GM23338 (cell line): ENCODE results near the gene PIK3IP1. TPM values are rescaled to one million over a fixed set of nuclear protein-coding genes. Genes with fewer than 3 reads are reported as not detected.

ENCODE experiments used
- ATAC-seq: fragments of 200-7000 bp; cut with Tn5 transposase; 3 replicates; pipeline ENCODE4 v1.9.1; 2020
- DNase-seq: peaks from one replicate; pipeline ENCODE4 v3.0.0-alpha.2; 2015; ENCODE audit warnings: low spot score
- H2AFZ ChIP-seq: fragments of 200-600 bp; sonication (generic); 2 replicates; pipeline ENCODE4 v1.8.0; 2016; ENCODE audit warnings: antibody characterized with exemption, mild to moderate bottlenecking, moderate library complexity
- H3F3A ChIP-seq: fragments of 200-600 bp; sonication (generic); replicated peaks from 2 replicates; pipeline ENCODE4 v1.8.0; 2017; ENCODE audit warnings: antibody characterized with exemption, mixed run types, low read depth
- H3K27ac ChIP-seq: fragments of 200-600 bp; sonication (generic); 2 replicates; pipeline ENCODE4 v1.6.1; 2016; ENCODE audit warnings: low read depth
- H3K27me3 ChIP-seq: fragments of 200-600 bp; sonication (generic); 2 replicates; pipeline ENCODE4 v1.8.0; 2016; ENCODE audit warnings: mild to moderate bottlenecking, mixed run types, moderate library complexity; ENCODE audit not compliant: insufficient read depth
- H3K36me3 ChIP-seq: fragments of 200-600 bp; sonication (generic); 2 replicates; pipeline ENCODE4 v1.8.0; 2016; ENCODE audit warnings: mild to moderate bottlenecking; ENCODE audit not compliant: insufficient read depth
- H3K4me1 ChIP-seq: fragments of 200-600 bp; sonication (generic); 2 replicates; pipeline ENCODE4 v1.8.0; 2016; ENCODE audit warnings: mild to moderate bottlenecking, moderate library complexity; ENCODE audit not compliant: insufficient read depth
- H3K4me2 ChIP-seq: fragments of 200-600 bp; sonication (generic); 2 replicates; pipeline ENCODE4 v1.7.1; 2017; ENCODE audit warnings: mixed run types
- H3K4me3 ChIP-seq: fragments of 200-600 bp; sonication (generic); 2 replicates; pipeline ENCODE4 v1.6.1; 2016; ENCODE audit warnings: mixed run types
- H3K79me2 ChIP-seq: fragments of 200-600 bp; sonication (generic); replicated peaks from 2 replicates; pipeline ENCODE4 v1.8.0; 2017; ENCODE audit warnings: mild to moderate bottlenecking; ENCODE audit not compliant: insufficient read depth
- H3K9me2 ChIP-seq: fragments of 200-600 bp; sonication (generic); 2 replicates; pipeline ENCODE4 v1.8.0; 2017; ENCODE audit not compliant: insufficient read depth
- H4K20me1 ChIP-seq: fragments of 200-600 bp; sonication (generic); replicated peaks from 2 replicates; pipeline ENCODE4 v1.8.0; 2017; ENCODE audit warnings: mild to moderate bottlenecking; ENCODE audit not compliant: insufficient read depth
- H3K27ac Mint-ChIP-seq: 2 replicates; pipeline ENCODE4 v1.8.0; 2020; ENCODE audit warnings: inconsistent platforms, mild to moderate bottlenecking, moderate library complexity, mixed read lengths
- H3K27me3 Mint-ChIP-seq: 3 replicates; pipeline ENCODE4 v1.8.0; 2022; ENCODE audit warnings: low read depth, mild to moderate bottlenecking, moderate library complexity, mixed read lengths, inconsistent platforms; ENCODE audit not compliant: insufficient read depth, poor library complexity
- H3K36me3 Mint-ChIP-seq: 3 replicates; pipeline ENCODE4 v1.8.0; 2021; ENCODE audit warnings: low read depth, mild to moderate bottlenecking, inconsistent platforms, moderate library complexity, mixed read lengths
- H3K4me1 Mint-ChIP-seq: 3 replicates; pipeline ENCODE4 v1.8.0; 2020; ENCODE audit warnings: mild to moderate bottlenecking, inconsistent platforms, mixed read lengths
- H3K4me3 Mint-ChIP-seq: 3 replicates; pipeline ENCODE4 v1.8.0; 2021; ENCODE audit warnings: moderate library complexity, mild to moderate bottlenecking, inconsistent platforms, mixed read lengths
- H3K9me3 Mint-ChIP-seq: 3 replicates; pipeline ENCODE4 v1.8.0; 2020; ENCODE audit warnings: moderate library complexity, mild to moderate bottlenecking, inconsistent platforms, mixed read lengths
- CREB1 ChIP-seq: fragments of 250-450 bp; sonication (Bioruptor Pico); IDR thresholded peaks from 2 replicates; pipeline ENCODE4 v1.5.0; 2020; ENCODE audit warnings: low read depth, mild to moderate bottlenecking, moderate library complexity
- CTCF ChIP-seq, 2 experiments: fragments of 200-600 bp in 1 of 2; sonication (generic) in 1 of 2; conservative IDR thresholded peaks; 2 replicates each; pipeline versions ENCODE4 v1.5.1 to v1.6.1; 2016 to 2017; ENCODE audit warnings: antibody characterized with exemption in 2 of 2, low read depth in 2 of 2, mild to moderate bottlenecking in 2 of 2, moderate library complexity in 1 of 2
- ETS1 ChIP-seq: IDR thresholded peaks from 2 replicates; pipeline ENCODE4 v1.6.1; 2016; ENCODE audit warnings: antibody characterized with exemption
- EZH2 ChIP-seq: fragments of 200-600 bp; sonication (generic); IDR thresholded peaks from one replicate; pipeline ENCODE4 v1.8.0; 2017; ENCODE audit warnings: antibody characterized with exemption, mild to moderate bottlenecking, low read depth; ENCODE audit not compliant: unreplicated experiment
- EZH2phosphoT487 ChIP-seq: fragments of 200-600 bp; sonication (generic); IDR thresholded peaks from one replicate; pipeline ENCODE4 v1.8.1; 2018; ENCODE audit warnings: antibody characterized with exemption; ENCODE audit not compliant: unreplicated experiment
- JUNB ChIP-seq: IDR thresholded peaks from one replicate; pipeline ENCODE4 v1.6.1; 2016; ENCODE audit warnings: antibody characterized with exemption; ENCODE audit not compliant: unreplicated experiment
- POLR2AphosphoS5 ChIP-seq: IDR thresholded peaks from 2 replicates; pipeline ENCODE4 v1.6.1; 2016; ENCODE audit warnings: antibody characterized with exemption, low read depth
- REST ChIP-seq: IDR thresholded peaks from one replicate; pipeline ENCODE4 v1.6.1; 2018; ENCODE audit warnings: antibody characterized with exemption; ENCODE audit not compliant: unreplicated experiment
- STAT1 ChIP-seq: IDR thresholded peaks from one replicate; pipeline ENCODE4 v1.6.1; 2016; ENCODE audit warnings: antibody characterized with exemption; ENCODE audit not compliant: unreplicated experiment
- ZNF114 ChIP-seq: fragments of 250-450 bp; sonication (Bioruptor Pico); IDR thresholded peaks from 2 replicates; pipeline ENCODE4 v1.5.0; 2020; ENCODE audit warnings: mild to moderate bottlenecking, moderate library complexity
- ZNF331 ChIP-seq: fragments of 250-450 bp; sonication (Bioruptor Pico); IDR thresholded peaks from 2 replicates; pipeline ENCODE4 v1.5.0; 2020; ENCODE audit warnings: low read depth, mild to moderate bottlenecking, moderate library complexity
- ZNF462 ChIP-seq: fragments of 250-450 bp; sonication (Bioruptor Pico); IDR thresholded peaks from 2 replicates; pipeline ENCODE4 v1.5.0; 2020; ENCODE audit warnings: mild to moderate bottlenecking, moderate library complexity
- polyA plus RNA-seq: library from polyadenylated mRNA; unstranded; fragments of >200 nt; fragmentation: Nextera tagmentation; extraction: Ambion mirVana; gene quantifications from 2 replicates; pipeline ENCODE4 v1.2.1, GENCODE V29; 2016
- total RNA-seq: library from RNA; depleted of rRNA; stranded (reverse); fragments of >200 nt; shearing (Covaris generic); gene quantifications from 2 replicates; pipeline ENCODE4 v1.2.3, GENCODE V29; 2014

PIK3IP1 gene
- total and polyA plus RNA-seq, 2 experiments from 2014 or later = 1.1 to 2.2 TPM

GRCh38 chr22:31289344-31289743, 2.9 kb downstream of the PIK3IP1 start (continued):
- TF ChIP-seq CTCF (conservative IDR thresholded peaks at IDR 0.05; ENCODE audit: low read depth in 2 of 2) (no peak), CREB1 (CRISPR knock-in tag) (no peak), POLR2AphosphoS5 (no peak), EZH2phosphoT487 (no peak), ZNF114 (CRISPR knock-in tag) (no peak), EZH2 (no peak), REST (no peak), ZNF331 (no peak), ETS1 (no peak)

GRCh38 chr22:31288496-31289240, 3.6 kb downstream of the PIK3IP1 start:
- H4K20me1 ChIP-seq = no peaks in the 10 kb centered on the region
- Mint-ChIP-seq H3K27me3 (peaks cover 21% of the 10 kb centered on the region), H3K4me3 (no peak overlapping the region), H3K36me3 (no peaks in the 10 kb centered on the region), H3K27ac (no peak overlapping the region), H3K9me3 (no peaks in the 10 kb centered on the region), H3K4me1 (peaks cover 25% of the 10 kb centered on the region)
- H2AFZ ChIP-seq = no peak overlapping the region
- peaks cover 8% of the 10 kb centered on the region; the same call in 1 of the 2 replicates for H3F3A ChIP-seq
- H3K4me2 ChIP-seq = no peak overlapping the region
- no peaks in the 10 kb centered on the region for H3K36me3 ChIP-seq
- no peaks in the 10 kb centered on the region for H3K79me2 ChIP-seq
- DNase-seq = no peak
- no peak overlapping the region for H3K27ac ChIP-seq
- H3K4me3 ChIP-seq = no peak overlapping the region
- 0 out of 2 replicates have a peak, but pooled peaks cover 8% of the 10 kb centered on the region for H3K4me1 ChIP-seq
- no peaks in the 10 kb centered on the region for H3K9me2 ChIP-seq
- no peak for ATAC-seq
- H3K27me3 ChIP-seq = peaks cover 26% of the 10 kb centered on the region
- no peak for TF ChIP-seq ZNF462 (CRISPR knock-in tag)
- no peak for TF ChIP-seq JUNB
- no peak for TF ChIP-seq STAT1
